Measurements from ENCODE around the gene PTGFRN.

PTGFRN gene

GRCh38 chr1:117003223-117003875 lies 93.6 kb downstream of the PTGFRN start:
- no peak for ATAC-seq

- peak in 1 of 2 donors; percentile 36 for ATAC-seq
These were observed 98.0 kb downstream of the PTGFRN start for GRCh38 chr1:117007719-117008013.

GRCh38 chr1:117008656-117009055 lies 98.9 kb downstream of the PTGFRN start:
- no peak for ATAC-seq

- no peak for ATAC-seq
These were observed 99.4 kb downstream of the PTGFRN start for GRCh38 chr1:117009132-117009531.

GRCh38 chr1:117010310-117010969 lies 100.7 kb downstream of the PTGFRN start:
- ATAC-seq, result no peak

DNA sequence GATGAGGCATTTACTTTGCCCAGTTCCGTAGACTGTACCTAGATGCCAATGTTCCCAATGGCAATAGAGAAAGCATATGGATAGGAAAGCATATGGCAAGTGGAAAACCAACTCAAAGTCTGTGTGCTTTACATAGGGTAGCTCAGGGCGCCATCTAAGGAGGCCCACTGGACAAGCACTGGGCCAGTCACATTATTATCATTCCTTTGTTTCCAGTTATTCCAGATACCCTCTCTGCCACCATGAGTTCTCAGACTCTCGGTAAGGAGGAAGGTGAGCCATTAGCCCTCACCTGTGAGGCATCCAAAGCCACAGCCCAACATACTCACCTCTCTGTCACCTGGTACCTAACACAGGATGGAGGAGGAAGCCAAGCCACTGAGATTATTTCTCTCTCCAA lies 101.6 kb downstream of the PTGFRN start:
- ATAC-seq, result no peak

- ATAC-seq, result no peak
These were observed 103.7 kb downstream of the PTGFRN start for GRCh38 chr1:117013309-117013858.

GRCh38 chr1:117014209-117014608 lies 104.5 kb downstream of the PTGFRN start:
- ATAC-seq, result peak; percentile 60 to 76

- no peak for ATAC-seq
These were observed 106.0 kb downstream of the PTGFRN start for GRCh38 chr1:117015724-117016123.

DNA sequence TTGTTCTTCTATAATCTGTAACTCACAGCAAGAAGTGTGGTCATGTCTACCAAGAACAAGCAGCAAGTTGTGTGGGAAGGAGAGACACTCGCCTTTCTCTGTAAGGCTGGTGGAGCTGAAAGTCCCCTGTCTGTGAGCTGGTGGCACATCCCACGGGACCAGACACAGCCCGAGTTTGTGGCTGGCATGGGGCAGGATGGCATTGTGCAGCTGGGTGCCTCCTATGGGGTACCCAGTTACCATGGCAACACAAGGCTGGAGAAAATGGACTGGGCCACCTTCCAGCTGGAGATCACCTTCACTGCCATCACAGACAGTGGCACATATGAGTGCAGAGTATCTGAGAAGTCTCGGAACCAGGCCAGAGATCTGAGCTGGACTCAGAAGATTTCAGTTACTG lies 107.3 kb downstream of the PTGFRN start:
- ATAC-seq, result no peak

- ATAC-seq, result no peak
These were observed 107.9 kb downstream of the PTGFRN start for GRCh38 chr1:117017648-117018047.

GRCh38 chr1:117020526-117021156 lies 110.9 kb downstream of the PTGFRN start:
- ATAC-seq, result no peak

DNA sequence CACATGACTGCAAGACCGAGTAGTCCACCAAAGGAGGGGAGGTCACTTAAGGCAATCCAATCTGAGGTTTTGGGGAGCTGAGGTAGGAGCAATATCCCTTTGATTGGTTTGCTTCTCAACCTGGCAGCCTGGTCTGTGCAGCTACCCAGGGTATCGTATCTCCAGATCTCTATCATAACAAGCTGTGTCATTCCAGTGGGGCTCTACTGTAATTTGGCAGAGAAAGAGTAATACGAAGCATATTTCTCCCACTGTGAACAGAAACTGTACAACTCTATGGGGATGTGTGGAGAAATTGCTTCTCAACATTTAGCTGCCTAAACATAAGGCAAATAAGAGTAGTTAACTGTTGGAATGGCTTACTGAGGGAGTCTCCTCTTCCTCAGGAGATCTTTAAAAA lies 112.4 kb downstream of the PTGFRN start:
- no peak for ATAC-seq

- no peak for ATAC-seq
These were observed 115.9 kb downstream of the PTGFRN start for GRCh38 chr1:117025568-117025967.

- no peak for ATAC-seq
These were observed 116.6 kb downstream of the PTGFRN start for GRCh38 chr1:117026361-117026760.

- no peak for ATAC-seq
These were observed 120.0 kb downstream of the PTGFRN start for GRCh38 chr1:117029685-117030084.

- no peak for ATAC-seq
These were observed 120.7 kb downstream of the PTGFRN start for GRCh38 chr1:117030271-117030877.

DNA sequence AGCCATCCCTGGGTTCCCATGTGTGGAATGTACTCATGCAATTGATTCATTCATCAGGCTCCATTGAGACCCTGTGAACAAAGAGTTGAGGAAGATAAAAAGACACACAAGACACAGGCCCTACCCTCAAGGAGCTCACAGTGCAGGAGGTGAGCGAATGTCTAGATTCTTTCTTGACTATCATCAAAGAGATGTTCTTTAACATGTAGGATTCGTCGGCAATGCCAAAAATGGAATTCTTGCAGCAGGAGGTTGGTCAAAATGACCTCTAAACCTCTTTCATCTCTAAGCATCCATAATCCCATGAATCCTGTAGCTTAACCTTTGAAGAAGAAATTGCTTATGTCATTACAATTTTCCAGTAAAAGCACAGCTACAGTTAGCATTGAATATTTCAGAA lies 122.5 kb downstream of the PTGFRN start:
- no peak for ATAC-seq

DNA sequence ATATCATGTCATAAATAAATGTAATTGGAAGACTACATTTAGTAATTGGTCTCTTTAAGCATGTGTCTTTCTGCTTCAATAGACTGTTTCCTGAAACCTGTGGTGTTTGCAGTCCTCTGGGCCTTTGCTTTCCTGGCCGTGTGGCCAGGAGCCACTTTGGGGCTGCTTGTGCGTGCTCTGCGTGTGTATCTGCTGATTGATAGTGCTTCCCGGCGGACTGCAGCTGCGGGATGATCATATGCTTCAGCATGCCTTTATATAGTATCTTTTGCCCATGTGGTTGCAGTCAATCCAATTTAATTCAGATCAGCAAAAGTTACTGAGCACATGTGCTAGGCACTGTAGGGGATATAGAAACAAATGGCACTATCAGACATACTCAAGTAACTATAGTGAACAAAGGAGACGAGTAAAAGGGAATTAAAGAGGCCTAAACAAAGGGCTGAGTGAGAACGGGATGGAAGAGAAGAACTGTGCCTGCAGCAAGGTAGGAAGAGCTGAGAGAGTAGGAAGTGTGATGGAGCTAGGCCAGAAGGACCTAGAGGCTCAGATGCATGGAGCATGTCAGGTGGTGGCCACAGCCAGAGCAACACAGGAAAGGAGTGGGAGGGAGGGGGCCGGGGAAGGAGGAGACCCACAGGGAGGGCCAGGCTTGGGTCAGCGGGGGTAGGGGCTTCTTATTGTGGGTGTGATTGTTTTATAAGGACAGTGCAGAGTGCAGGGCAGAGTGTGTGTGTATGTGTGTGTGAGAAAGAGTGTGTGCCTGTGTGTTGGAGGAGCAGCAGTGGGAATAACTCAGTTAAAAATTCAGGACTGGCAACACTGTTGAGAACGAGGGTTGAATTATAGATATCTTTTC lies 123.2 kb downstream of the PTGFRN start:
- no peak for ATAC-seq

- ATAC-seq, result no peak
These were observed 124.1 kb downstream of the PTGFRN start for GRCh38 chr1:117033772-117034171.

GRCh38 chr1:117034791-117035290 lies 125.1 kb downstream of the PTGFRN start:
- ATAC-seq, result no peak

DNA sequence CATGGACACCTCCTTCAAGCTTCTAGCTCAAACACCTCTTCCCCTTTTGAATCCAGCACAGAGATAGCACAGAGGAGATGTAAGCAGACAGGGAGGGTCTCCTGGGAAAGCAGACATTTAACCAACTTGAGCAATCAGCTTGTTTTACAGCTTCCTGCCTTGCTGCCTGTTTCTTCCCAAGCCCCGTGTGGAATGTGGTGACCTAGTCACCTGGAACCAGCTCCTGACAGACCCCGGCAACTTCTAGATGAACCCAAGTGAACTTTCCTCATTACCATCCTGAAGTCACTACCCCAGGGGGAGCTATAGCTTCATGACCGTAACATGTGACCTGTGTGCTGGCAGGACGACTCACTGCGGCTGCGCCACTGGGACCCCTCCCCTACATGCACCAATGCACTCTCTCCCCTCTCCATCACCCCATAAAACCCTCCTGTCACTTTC lies 126.3 kb downstream of the PTGFRN start:
- ATAC-seq, result no peak

Measured in activated CD4-positive, CD25-positive, alpha-beta regulatory T cell treated with anti-CD3 and anti-CD28 coated beads, Interleukin-2, amount 50 U/mL, for 24 hours (primary cell).